Subcutaneous adipose tissue (tissue), 4 donors: Measurements from ENCODE around the gene NECTIN1. TPM values are rescaled to one million over a fixed set of nuclear protein-coding genes. Genes with fewer than 3 reads are reported as not detected.

Experiments used
- total RNA-seq, 4 donors: library from RNA; depleted of rRNA; stranded (reverse); fragments of >200 nt; gene quantifications; one replicate each; pipeline ENCODE4 v1.1.0, GENCODE V29; 2016
- TF ChIP-seq, protein P1 (sequence below): fragments of 450-650 bp; IDR thresholded peaks from one replicate; pipeline ENCODE4 v1.5.1; 2016; ENCODE audit warnings: low read depth, mild to moderate bottlenecking, control low read depth, antibody characterized with exemption, moderate library complexity

The NECTIN1 gene
- total RNA-seq, 4 donors from 2014 or later, result 1.7 to 4.1 (median 2.5) TPM

GRCh38 chr11:119727523-119728151, 1.4 kb downstream of the NECTIN1 start:
- TF ChIP-seq, protein P1, sequence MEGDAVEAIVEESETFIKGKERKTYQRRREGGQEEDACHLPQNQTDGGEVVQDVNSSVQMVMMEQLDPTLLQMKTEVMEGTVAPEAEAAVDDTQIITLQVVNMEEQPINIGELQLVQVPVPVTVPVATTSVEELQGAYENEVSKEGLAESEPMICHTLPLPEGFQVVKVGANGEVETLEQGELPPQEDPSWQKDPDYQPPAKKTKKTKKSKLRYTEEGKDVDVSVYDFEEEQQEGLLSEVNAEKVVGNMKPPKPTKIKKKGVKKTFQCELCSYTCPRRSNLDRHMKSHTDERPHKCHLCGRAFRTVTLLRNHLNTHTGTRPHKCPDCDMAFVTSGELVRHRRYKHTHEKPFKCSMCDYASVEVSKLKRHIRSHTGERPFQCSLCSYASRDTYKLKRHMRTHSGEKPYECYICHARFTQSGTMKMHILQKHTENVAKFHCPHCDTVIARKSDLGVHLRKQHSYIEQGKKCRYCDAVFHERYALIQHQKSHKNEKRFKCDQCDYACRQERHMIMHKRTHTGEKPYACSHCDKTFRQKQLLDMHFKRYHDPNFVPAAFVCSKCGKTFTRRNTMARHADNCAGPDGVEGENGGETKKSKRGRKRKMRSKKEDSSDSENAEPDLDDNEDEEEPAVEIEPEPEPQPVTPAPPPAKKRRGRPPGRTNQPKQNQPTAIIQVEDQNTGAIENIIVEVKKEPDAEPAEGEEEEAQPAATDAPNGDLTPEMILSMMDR, result no peak

- TF ChIP-seq, protein P1, result no peak
These were observed 2.1 kb downstream of the NECTIN1 start for GRCh38 chr11:119726585-119727522.

GRCh38 chr11:119726150-119726553, 2.8 kb downstream of the NECTIN1 start:
- TF ChIP-seq, protein P1, result no peak

DNA sequence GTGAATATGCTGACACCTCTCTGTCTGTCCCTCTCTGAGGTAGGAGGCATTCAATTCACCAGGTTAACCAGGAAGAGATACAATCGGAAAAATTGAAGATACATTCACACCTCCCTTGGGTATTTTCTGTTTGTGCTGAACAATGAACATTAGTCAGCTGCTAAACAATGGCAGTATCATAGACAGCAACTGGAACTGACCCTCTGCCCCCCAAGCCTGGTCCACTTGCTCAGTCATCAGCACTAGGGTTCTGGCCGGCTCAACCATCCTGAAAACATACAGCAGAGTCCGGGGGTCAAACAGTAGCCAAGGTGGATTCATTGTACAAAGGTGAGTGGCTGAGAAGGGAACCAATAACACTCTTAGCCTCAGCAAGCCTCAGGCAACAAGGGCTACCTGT, 4.0 kb downstream of the NECTIN1 start:
- TF ChIP-seq, protein P1, result no peak

GRCh38 chr11:119723952-119724325, 5.1 kb downstream of the NECTIN1 start:
- TF ChIP-seq, protein P1, result no peak

DNA sequence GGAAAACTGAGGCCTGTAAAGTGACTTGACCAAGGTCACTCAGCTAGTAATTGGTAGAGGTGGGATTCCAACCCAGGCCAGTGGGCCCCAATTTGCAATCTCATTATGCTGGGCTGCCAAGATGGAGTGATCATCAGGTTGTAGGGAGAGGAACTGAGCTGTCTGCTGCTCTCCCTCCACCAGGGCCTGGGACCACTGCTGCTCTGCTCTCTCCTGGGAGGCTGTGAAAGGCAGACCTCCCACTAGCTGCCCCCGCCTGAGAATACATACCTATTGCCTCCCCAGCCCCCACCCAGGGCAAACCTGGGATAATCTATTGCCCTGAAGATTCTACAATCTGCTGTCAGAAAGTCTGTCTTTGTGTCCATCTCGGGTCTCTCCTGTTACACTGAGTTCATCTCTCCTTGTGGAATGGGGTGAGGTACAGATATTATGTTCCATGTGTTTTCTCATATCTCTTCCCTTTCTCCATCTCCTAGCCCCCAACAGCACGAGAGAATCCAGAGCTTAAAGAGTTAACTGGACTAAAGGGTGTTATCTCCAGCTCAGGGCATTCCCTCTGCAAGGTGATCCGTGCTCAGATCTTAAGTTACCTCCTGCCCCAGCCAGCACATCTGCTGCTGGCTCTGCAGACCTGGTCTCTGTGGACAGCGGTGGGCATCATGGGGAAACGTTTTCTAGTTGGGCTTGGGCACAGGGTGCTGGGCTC, 5.6 kb downstream of the NECTIN1 start:
- TF ChIP-seq, protein P1, result no peak
